Osteocyte (in vitro differentiated cells): ENCODE results near the gene CELF4. TPM values are rescaled to one million over a fixed set of nuclear protein-coding genes. Genes with fewer than 3 reads are reported as not detected.

Experiments used
- DNase-seq: peaks from one replicate; pipeline ENCODE4 v3.0.0; 2021; ENCODE audit warnings: mixed read lengths; ENCODE audit not compliant: unreplicated experiment; ENCODE audit errors: extremely low spot score
- H3K27ac Mint-ChIP-seq: one replicate; pipeline ENCODE4 v1.8.0; 2021; ENCODE audit warnings: mild to moderate bottlenecking, mixed read lengths; ENCODE audit not compliant: unreplicated experiment
- H3K27me3 Mint-ChIP-seq: one replicate; pipeline ENCODE4 v1.8.0; 2021; ENCODE audit warnings: mixed read lengths; ENCODE audit not compliant: unreplicated experiment
- H3K36me3 Mint-ChIP-seq: one replicate; pipeline ENCODE4 v1.8.0; 2021; ENCODE audit warnings: mixed read lengths; ENCODE audit not compliant: unreplicated experiment
- H3K4me1 Mint-ChIP-seq: one replicate; pipeline ENCODE4 v1.8.0; 2021; ENCODE audit warnings: mixed read lengths; ENCODE audit not compliant: unreplicated experiment
- H3K4me3 Mint-ChIP-seq: one replicate; pipeline ENCODE4 v1.8.0; 2021; ENCODE audit warnings: mild to moderate bottlenecking, moderate library complexity, mixed read lengths; ENCODE audit not compliant: unreplicated experiment
- H3K9me3 Mint-ChIP-seq: one replicate; pipeline ENCODE4 v1.8.0; 2021; ENCODE audit warnings: mixed read lengths; ENCODE audit not compliant: unreplicated experiment
- CTCF ChIP-seq: fragments of 200-600 bp; sonication (generic); IDR thresholded peaks from 2 replicates; pipeline ENCODE4 v1.5.0; 2021; ENCODE audit warnings: antibody characterized with exemption, mild to moderate bottlenecking, moderate library complexity
- total RNA-seq: library from RNA; stranded (reverse); gene quantifications from 2 replicates; pipeline ENCODE4 v1.2.1, GENCODE V29; 2021

CELF4 gene
- total RNA-seq, 1 donor from 2014 or later, result not detected

- no peaks in the 10 kb centered on the region for H3K4me1 Mint-ChIP-seq
- no peak for TF ChIP-seq CTCF
- H3K9me3 Mint-ChIP-seq, result no peaks in the 10 kb centered on the region
- H3K27ac Mint-ChIP-seq, result no peak overlapping the region
- DNase-seq, result no peak
- H3K4me3 Mint-ChIP-seq, result no peak overlapping the region
- H3K36me3 Mint-ChIP-seq, result no peaks in the 10 kb centered on the region
- peaks cover 2% of the 10 kb centered on the region for H3K27me3 Mint-ChIP-seq
These were observed 248.1 kb downstream of the CELF4 start for GRCh38 chr18:37317486-37317885.

GRCh38 chr18:37316468-37316867, 249.1 kb downstream of the CELF4 start:
- Mint-ChIP-seq H3K36me3 (no peaks in the 10 kb centered on the region), H3K9me3 (no peaks in the 10 kb centered on the region), H3K4me1 (no peaks in the 10 kb centered on the region), H3K27ac (no peak overlapping the region), H3K4me3 (no peak overlapping the region), H3K27me3 (peaks cover 2% of the 10 kb centered on the region)
- no peak for DNase-seq
- TF ChIP-seq CTCF, result no peak

GRCh38 chr18:37315935-37316334, 249.7 kb downstream of the CELF4 start:
- Mint-ChIP-seq H3K4me1 (no peaks in the 10 kb centered on the region), H3K27ac (no peak overlapping the region), H3K4me3 (no peak overlapping the region), H3K36me3 (no peaks in the 10 kb centered on the region), H3K27me3 (peaks cover 2% of the 10 kb centered on the region), H3K9me3 (no peaks in the 10 kb centered on the region)
- TF ChIP-seq CTCF, result no peak
- DNase-seq, result no peak

GRCh38 chr18:37314534-37314933, 251.1 kb downstream of the CELF4 start:
- Mint-ChIP-seq H3K36me3 (no peaks in the 10 kb centered on the region), H3K4me1 (peaks cover 7% of the 10 kb centered on the region), H3K27me3 (peaks cover 2% of the 10 kb centered on the region), H3K4me3 (no peak overlapping the region), H3K9me3 (no peaks in the 10 kb centered on the region), H3K27ac (no peak overlapping the region)
- DNase-seq, result no peak
- TF ChIP-seq CTCF, result no peak

- H3K9me3 Mint-ChIP-seq, result no peaks in the 10 kb centered on the region
- H3K36me3 Mint-ChIP-seq, result no peaks in the 10 kb centered on the region
- H3K4me3 Mint-ChIP-seq, result no peak overlapping the region
- H3K4me1 Mint-ChIP-seq, result peaks cover 7% of the 10 kb centered on the region
- H3K27ac Mint-ChIP-seq, result no peak overlapping the region
- no peak for TF ChIP-seq CTCF
- peaks cover 2% of the 10 kb centered on the region for H3K27me3 Mint-ChIP-seq
- DNase-seq, result no peak
These were observed 252.0 kb downstream of the CELF4 start for GRCh38 chr18:37313624-37314023.
